HG03521 (cell line): ENCODE data around the gene PRKAB1.
"Not testable (repeated sequence)": the region's sequence is repeated elsewhere in the genome, so short reads cannot be mapped to it uniquely, and the experiment has no call there.

Experiments
- ATAC-seq: cut with Tn5 transposase; IDR thresholded peaks from one replicate; pipeline ENCODE4 v1.9.1; 2021; ENCODE audit warnings: mild to moderate bottlenecking, moderate library complexity; ENCODE audit not compliant: unreplicated experiment

Gene PRKAB1

GRCh38 chr12:119667577-119668323 is at the start of gene PRKAB1:
TSS of gene PRKAB1 (plus strand) at chr12:119668133. CDS start at chr12:119668245, 112 bp downstream.
- ATAC-seq = peak; percentile 94

DNA sequence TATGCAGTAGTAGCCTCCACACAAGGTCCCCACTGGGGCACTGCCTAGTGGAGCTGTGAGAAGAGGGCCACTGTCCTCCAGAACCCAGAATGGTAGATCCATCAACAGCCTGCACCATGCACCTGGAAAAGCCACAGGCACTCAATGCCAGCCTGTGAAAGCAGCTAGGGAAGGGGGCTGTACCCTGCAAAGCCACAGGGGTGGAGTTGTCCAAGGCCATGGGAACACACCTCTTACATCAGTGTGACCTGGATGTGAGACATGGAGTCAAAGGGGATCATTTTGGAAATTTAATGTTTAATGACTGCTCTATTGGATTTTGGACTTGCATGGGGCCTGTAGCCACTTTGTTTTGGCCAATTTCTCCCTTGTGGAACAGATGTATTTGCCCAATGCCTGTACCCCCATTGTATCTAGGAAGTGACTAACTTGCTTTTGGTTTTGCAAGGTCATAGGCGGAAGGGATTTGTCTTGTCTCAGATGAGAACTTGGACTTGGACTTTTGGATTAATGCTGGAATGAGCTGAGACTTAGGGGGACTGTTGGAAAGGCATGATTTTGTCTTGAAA is 49.5 kb upstream of the PRKAB1 start:
- ATAC-seq = not testable (repeated sequence)

DNA sequence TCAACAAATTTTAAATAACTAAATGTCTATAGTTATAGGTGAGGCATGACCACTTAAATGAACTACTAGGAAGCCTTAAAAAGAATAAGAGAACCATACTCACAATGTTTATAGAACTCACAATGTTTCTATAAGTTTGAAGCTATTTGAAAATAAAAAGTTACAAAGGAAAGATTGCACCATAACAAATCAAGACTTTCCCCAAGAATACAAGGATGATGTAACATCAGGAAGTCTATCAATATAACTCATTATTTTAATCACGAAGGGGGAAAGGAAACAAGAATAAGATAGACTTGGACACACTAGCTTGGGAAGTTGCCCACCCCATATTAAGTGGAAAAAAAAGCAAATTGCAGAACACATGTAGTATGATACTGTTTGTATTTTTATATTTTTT is 47.4 kb upstream of the PRKAB1 start:
- ATAC-seq = no peak

DNA sequence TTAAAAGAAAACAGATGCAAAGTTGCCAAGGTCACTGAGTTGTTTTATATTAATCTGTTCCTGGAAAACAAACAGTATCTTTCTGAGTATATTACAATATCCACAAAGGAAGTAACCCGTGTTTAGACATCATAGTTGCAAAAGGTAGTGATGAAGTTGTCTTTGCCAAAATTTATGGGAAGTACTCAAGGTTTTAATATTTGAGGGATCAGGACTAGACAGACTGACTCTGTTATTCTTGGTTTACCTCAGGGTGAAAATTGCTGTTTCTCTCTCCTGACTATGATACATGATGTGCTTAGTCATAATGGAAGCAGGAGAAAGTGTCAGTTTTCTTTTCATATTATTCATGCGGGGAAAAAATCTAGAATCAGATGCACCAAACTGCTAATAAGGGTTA is 46.1 kb upstream of the PRKAB1 start:
- ATAC-seq = no peak

DNA sequence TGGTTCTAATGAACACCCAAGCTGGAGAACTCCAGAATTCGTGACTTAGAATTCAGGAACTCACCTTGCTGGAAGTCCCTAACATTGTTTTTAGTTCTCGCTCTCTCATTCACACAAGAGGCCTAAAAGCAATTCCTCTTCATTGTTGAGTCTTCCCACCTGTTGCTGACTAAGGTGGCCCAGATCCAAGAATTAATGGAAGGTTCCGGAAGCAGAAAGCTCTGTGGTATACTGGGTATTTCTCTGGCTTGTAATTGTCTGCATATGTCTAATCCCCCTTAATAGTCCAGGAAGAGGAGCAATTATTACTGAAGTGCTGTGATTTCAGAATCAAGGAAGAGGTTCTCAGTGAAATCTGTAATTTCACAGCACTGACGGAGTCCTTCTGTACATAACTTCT is 43.0 kb upstream of the PRKAB1 start:
- ATAC-seq = no peak

DNA sequence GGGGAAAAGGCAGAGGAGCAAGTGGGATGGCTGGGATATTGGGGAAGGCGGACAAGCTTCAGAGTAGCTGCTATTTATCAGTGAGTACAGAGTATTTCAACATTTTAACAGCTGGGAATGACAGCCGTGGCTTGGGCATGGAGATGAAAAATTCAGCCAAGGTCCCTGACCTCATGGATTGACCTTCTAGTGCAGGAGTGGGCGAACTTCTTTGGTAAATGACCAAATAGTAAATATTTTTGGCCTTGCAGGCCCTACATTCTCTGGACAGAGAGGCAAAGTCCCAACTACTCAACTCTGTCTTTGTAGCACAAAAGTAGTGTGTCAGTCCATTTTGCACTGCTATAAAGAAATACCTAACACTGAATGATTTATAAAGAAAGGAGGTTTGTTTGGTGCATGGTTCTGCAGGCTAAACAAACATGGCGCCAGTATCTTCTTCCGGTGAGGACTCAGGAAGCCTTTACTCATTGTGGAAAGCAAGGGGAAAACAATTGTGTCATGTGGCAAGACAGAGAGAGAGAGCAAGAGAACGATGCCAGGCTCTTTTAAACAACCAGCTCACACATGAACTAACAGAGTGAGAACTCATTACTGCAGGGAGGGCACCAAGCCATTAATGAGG is 40.8 kb upstream of the PRKAB1 start:
- no peak for ATAC-seq

DNA sequence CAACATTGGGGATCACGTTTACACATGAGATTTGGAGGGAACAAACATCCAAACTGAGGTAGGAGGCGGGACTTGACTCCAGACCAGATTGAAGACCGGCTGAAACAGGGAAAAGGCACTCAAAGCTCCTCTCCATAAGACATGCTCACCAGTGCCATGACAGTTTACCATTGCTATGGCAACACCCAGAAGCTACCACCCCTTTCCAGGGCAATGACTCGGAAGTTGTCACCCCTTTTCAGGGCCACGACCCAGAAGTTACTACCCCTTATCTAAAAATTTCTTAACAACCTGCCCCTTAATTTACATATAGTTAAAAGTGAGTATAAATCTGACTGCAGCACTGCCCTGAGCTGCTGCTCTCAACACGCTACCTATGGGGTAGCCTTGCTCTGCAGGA is 40.2 kb upstream of the PRKAB1 start:
- no peak for ATAC-seq

- no peak for ATAC-seq
Observed at GRCh38 chr12:119630223-119630780, 37.6 kb upstream of the PRKAB1 start.

DNA sequence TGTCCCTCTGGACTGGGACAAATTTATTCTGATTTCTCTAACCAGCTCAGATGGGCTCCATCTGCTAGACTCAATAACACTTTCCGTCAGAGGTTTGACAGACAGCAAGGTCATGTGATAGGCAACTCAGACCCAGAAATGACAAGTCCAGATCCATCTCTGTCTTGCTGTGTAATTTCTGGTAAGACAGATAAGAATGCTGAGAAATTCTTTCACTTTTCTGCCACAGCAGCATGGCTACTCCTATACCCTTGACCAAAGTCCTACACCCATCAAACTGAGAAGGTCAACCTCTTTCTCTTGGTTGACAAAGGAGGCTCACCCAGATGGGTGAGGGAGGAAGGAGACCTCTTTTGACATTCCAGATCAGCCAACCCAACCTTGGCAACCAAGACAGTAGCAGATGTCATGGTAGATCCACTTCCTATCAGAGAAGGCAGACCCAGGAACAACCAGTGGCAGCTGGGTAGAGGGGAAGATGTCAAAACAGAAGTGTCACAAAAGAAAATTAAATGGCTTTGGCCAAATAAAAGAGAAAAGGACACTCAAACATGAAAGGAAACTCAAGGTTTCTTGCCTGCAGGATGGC is 36.9 kb upstream of the PRKAB1 start:
- ATAC-seq = no peak

- no peak for ATAC-seq
Observed at GRCh38 chr12:119631930-119632678, 35.8 kb upstream of the PRKAB1 start.

GRCh38 chr12:119634743-119635142 is 33.2 kb upstream of the PRKAB1 start:
- ATAC-seq = no peak

GRCh38 chr12:119642986-119643385 is 24.9 kb upstream of the PRKAB1 start:
- ATAC-seq = no peak

- no peak for ATAC-seq
Observed at GRCh38 chr12:119644930-119645329, 23.0 kb upstream of the PRKAB1 start.

DNA sequence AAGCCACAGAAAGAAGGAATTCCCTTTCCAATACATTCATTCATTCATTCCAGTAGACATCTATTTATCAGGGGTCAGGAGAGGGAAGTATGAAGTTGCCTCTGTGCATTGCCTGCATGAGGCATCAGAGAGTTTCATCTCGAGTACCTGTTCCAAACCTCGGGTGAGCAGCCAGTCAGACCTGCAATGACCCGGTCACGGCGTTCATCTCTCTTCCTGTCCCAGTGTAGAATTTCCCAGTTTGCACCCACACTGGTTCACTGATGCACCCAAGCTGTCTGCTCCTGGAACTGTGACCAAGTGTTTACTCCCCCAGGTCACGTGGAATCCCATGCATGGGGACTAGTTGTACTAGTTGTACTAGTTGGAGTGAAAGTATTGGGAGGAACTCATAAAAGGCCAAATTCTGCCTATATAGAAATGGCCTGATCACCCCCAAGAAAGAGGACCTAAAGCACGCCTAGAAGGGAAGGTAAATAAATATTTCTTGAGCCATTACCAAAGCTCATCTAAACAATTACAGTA is 22.3 kb upstream of the PRKAB1 start:
- ATAC-seq = no peak

DNA sequence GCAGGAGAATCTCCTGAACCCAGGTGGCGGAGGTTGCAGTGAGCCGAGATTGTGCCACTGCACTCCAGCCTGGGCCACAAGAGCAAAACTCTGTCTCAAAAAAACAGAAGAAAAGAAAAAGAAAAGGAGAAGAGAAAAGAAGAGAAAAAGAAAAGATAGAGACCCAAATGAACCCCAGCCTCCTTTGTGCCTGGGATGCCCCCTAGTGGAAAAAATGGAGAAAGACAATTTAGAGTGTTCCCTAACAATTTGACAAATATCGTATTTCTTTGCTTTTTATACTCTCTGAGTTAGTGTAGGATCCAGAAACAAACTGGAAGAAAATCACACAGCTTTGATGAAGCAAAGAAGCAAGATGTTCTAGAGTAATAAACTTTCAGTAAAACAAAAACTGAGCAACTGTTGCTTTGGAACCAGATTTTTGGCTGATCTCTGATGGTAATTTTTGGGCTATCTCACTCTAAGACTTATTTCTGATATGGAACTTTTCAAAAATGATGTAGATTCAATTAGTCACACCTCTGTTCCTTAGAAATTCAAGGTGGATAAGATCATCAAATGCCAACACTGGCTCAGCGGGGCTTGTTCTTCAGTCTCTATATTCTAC is 18.6 kb upstream of the PRKAB1 start:
- ATAC-seq = no peak

GRCh38 chr12:119652665-119653064 is 15.3 kb upstream of the PRKAB1 start:
- no peak for ATAC-seq

DNA sequence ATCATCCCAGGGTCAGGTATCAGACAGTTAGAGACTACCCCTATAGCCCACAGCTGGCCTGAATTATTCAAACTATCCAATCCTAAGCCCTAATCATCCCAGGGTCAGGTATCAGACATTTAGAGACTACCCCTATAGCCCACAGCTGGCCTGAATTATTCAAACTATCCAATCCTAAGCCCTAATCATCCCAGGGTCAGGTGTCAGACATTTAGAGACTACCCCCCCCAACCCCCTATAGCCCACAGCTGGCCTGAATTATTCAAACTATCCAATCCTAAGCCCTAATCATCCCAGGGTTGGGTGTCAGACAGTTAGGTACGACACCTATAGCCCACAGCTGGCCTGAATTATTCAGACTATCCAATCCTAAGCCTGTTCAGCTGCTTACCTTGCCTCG is 10.9 kb upstream of the PRKAB1 start:
- ATAC-seq = not testable (repeated sequence)

GRCh38 chr12:119658166-119658565 is 9.8 kb upstream of the PRKAB1 start:
- ATAC-seq = not testable (repeated sequence)

GRCh38 chr12:119659289-119659897 is 8.5 kb upstream of the PRKAB1 start:
- ATAC-seq = no peak

GRCh38 chr12:119660076-119660475 is 7.9 kb upstream of the PRKAB1 start:
- ATAC-seq = no peak
